DMS79 treated with DMSO at 0.1 percent for 48 hours (cell line): ENCODE data around the gene CCDC6.
"Not testable (repeated sequence)": the region's sequence is repeated elsewhere in the genome, so short reads cannot be mapped to it uniquely, and the experiment has no call there.

ENCODE experiments used
- DNase-seq: peaks from one replicate; lab custom pipeline; 2025; lab: John Stamatoyannopoulos, UW

Gene CCDC6

DNA sequence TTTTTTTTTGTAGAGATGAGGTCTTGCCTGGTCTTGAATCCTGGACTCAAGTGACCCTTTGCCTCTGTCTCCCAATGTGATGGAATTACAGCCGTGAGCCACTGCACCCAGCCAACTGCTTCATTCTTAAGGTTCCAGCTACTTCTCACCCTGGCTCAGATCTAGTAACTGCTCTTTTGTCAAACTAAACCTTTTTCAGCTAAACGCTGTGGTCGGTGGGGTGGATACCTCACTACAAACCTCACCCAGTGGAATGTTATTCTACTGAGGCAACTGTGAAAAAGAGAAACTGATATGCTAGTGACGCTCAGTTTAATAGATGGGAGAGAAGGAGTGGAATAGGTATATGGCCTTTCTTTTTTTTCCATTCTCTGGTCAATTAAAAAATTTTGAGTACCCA is 151.4 kb downstream of the CCDC6 start:
- DNase-seq, result no peak

DNA sequence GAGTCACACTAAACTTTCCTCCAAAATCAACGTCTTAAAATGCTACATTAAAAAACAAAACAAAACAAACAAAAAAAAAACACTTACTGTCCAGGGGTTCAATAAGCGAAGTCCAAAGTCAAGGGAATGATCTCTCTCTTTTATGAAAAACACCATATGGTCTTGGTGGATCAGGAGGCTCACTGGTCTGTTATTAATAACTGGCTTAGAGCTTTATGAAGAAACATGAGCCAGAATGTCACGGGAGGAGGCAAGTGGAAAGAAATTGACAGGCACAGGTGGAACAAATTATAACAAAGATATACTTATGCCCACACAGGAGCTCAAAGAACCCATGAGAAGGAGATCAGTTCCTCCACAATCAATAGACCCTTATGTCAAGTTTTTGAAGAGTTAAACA is 153.1 kb downstream of the CCDC6 start, which contains the start of gene MRLN:
Gene MRLN (minus strand): TSS at position 189 of the 400 bp plus-strand sequence.
- DNase-seq, result no peak

DNA sequence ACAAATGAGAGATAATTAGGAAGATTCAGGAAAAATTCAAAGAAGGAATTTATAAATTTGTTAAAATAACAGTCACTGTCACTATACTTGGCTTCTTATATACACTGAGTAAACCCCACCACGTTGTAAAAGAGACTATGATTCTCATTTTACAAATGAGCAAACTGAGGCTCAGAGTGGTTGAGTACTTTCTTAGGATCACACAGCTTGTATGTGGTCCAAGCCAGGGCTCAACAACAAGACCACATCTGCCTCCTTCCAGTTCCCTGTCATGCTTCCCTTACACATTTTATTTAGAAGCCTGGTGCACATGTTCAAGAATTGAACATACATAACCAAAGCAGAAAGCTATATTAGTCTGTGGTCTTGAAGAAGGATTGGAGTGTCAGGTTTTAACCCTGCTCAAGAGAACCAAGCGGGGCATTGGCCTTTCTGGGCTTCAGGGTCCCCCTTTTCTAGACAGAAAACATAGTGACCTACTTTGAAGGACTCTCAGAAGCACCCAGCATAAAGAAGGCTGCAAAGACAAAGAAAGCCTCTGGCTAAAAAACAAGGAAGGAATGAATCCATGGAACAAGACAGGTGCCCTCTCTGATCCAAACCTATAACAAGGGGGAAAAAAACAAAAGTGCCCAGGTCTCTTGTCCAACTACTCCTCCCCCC is 153.9 kb downstream of the CCDC6 start:
- no peak for DNase-seq

DNA sequence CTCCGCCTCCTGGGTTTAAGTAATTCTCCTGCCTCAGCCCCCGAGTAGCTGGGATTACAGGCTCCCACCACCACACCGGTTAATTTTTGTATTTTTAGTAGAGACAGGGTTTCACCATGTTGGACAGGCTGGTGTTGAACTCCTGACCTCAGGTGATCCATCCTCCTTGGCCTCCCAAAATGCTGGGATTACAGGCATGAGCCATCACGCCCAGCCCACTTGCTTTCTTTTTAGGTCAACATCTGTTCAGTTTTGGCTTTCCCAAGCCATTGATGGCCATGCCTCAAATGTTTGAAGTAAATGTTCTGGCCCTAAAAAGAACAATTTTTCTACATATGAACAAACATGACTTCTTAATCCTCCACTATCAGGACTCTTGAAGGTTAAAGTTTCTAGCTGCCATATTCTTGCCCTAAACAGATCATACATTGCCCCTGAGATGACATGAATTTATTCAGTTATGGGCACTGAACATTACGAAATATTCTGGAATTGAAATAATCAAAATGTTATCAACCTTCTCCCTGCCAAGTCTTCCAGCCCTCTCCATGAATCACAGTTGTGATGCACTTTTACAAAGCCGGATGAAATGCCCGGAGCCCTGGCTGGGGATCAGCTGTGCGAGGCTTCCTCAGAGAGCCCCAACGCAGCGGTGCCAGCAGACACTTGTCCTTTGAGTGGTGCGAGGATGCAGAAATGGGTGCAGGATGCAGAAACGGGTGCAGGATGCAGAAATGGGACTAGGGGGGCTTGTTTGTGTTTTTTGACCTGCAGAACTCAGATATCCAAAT is 156.0 kb downstream of the CCDC6 start:
- no peak for DNase-seq

DNA sequence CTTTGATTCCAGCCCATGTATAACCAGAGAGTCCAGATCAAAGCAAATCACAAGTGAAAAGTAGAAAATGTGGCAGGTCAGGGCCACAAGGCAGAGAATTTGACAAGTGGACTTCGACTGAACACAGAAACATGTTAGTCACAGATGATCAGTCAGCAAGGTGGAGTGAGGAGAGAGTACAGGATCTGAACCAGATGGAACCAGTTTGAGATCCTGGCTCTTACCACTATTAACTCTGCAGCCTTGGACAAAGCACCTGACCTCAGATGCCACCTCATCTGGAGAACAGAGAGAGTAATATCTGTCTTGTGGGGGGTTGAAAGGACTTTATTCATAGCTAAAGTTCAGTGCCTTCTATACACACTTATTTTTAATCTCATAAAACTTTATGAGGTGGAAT is 157.5 kb downstream of the CCDC6 start:
- DNase-seq, result no peak

DNA sequence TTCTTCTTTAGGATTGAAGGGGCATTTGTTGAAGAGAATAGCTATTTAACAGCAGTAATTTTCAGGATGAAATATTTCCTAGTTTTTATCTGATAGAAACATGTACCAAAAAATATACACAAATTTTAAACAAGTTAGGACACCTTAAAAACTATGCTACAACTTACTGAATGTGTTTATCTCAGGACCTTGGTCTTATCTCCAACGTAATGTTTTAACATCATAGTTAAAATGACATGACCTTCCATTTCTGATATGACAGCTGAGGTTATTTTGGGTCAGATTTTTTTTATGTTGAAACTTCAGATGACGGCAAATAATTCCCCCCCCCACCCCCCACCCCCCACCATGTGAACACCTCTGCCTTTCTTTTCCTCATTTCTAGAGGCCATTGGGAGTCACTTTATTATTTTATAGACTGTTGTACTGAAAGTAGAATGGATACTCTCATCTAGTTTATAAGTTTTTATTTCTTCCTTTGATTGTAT is 161.1 kb downstream of the CCDC6 start:
- DNase-seq, result no peak

DNA sequence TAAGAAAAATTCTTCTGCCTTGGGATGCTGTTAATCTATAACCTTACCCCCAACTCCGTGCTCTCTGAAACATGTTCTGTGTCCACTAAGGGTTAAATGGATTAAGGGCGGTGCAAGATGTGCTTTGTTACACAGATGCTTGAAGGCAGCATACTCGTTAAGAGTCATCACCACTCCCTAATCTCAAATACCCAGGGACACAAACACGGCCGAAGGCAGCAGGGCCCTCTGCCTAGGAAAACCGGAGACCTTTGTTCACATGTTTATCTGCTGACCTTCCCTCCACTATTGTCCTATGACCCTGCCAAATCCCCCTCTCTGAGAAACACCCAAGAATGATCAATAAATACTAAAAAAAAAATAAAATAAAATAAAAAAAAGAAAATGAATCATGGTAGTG is 161.6 kb downstream of the CCDC6 start:
- DNase-seq, result not testable (repeated sequence)

DNA sequence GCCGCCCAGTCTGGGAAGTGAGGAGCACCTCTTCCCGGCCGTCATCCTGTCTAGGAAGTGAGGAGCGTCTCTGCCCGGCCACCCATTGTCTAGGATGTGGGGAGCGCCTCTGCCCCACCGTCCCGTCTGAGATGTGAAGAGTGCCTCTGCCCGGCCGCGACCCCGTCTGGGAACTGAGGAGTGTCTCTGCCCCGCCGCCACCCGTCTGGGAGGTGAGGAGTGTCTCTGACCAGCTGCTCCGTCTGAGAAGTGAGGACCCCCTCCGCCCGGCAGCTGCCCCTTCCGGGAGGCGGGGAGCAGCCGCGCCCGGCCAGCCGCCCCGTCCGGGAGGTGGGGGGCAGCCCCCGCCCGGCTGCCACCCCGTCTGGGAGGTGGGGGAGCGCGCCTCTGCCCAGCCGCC is 162.2 kb downstream of the CCDC6 start:
- DNase-seq, result not testable (repeated sequence)

DNA sequence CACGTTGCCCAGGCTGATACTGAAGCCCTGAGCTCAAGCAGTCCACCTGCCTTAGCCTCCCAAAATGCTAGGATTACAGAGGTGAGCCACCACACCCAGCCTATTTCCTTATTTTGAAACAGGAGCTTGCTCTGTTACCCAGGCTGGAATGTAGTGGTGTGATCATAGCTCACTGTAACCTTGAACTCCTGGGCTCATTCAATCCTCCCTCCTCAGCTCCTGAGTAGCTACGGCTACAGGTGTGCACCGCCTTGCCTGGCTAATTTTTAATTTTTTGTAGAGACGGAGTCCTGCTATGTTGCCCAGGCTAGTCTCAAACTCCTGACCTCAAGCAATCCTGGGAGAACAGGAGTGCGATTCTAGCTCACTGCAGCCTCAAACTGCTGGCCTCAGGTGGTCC is 164.8 kb downstream of the CCDC6 start:
- no peak for DNase-seq

DNA sequence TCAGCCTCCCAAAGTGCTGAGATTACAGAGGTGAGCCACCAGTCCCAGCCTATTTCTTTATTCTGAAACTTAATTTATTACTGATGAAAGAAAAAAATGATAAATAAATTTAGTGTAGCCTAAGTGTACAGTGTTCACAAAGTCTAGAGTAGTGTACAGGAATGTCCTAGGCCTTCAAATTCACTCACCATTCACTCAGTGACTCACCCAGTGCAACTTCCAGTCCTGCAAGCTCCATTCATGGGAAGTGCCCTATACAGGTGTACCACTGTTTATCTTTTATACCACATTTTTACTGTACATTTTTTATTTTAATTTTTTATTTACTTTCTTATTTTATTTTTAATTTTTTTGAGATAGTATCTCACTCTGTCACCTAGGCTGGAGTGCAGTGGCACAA is 165.3 kb downstream of the CCDC6 start:
- DNase-seq, result no peak
